ENCODE data around the gene IL27RA.
"Not testable (repeated sequence)": the region's sequence is repeated elsewhere in the genome, so short reads cannot be mapped to it uniquely, and the experiment has no call there.

IL27RA gene

GRCh38 chr19:14000691-14001375 is 30.7 kb upstream of the IL27RA start:
- no peak for DNase-seq

GRCh38 chr19:14002571-14003250 is 28.9 kb upstream of the IL27RA start:
- DNase-seq: no peak

GRCh38 chr19:14003251-14004055 is 28.1 kb upstream of the IL27RA start:
- DNase-seq: peak; percentile 20 to 46 (median 31)

GRCh38 chr19:14004619-14005348 is 26.8 kb upstream of the IL27RA start:
- DNase-seq: peak; percentile 87 to 89 (median 88)

GRCh38 chr19:14005349-14006084 is 26.0 kb upstream of the IL27RA start:
- peak; percentile 89 to 96 (median 95) for DNase-seq

GRCh38 chr19:14006085-14006765 is 25.3 kb upstream of the IL27RA start, which contains the start of gene RFX1:
TSS of gene RFX1 (minus strand) at chr19:14006320. CDS start at chr19:13993843, 12,477 bp downstream.
- peak; percentile 100 for DNase-seq

- no peak for DNase-seq
Observed at GRCh38 chr19:14006766-14007562, 24.6 kb upstream of the IL27RA start.

GRCh38 chr19:14012378-14012915 is 19.1 kb upstream of the IL27RA start:
- DNase-seq: no peak

- no peak for DNase-seq
Observed at GRCh38 chr19:14015524-14016035, 16.0 kb upstream of the IL27RA start.

- peak in 2 of 3 donors; percentile 22 to 51 for DNase-seq
Observed at GRCh38 chr19:14019100-14019499, 12.5 kb upstream of the IL27RA start.

GRCh38 chr19:14019739-14020138 is 11.8 kb upstream of the IL27RA start:
- DNase-seq: not testable (repeated sequence)

GRCh38 chr19:14021474-14021873 is 10.1 kb upstream of the IL27RA start:
- peak in 2 of 3 donors; percentile 12 to 23 for DNase-seq

- DNase-seq: no peak
Observed at GRCh38 chr19:14022469-14022868, 9.1 kb upstream of the IL27RA start.

GRCh38 chr19:14023404-14024235 is 7.9 kb upstream of the IL27RA start:
- DNase-seq: peak; percentile 85 to 88 (median 87)

GRCh38 chr19:14026652-14027192 is 4.8 kb upstream of the IL27RA start:
- DNase-seq: not testable (repeated sequence)

GRCh38 chr19:14027856-14028450 is 3.6 kb upstream of the IL27RA start, which contains the start of gene RLN3:
TSS of gene RLN3 (plus strand) at chr19:14028148. CDS start at chr19:14028205, 57 bp downstream.
- DNase-seq: no peak

GRCh38 chr19:14028901-14029300 is 2.7 kb upstream of the IL27RA start:
- DNase-seq: no peak

Data from suppressor macrophage treated with lipopolysaccharide for 1 hour (primary cell).